Urinary bladder (tissue), 4 donors: Measurements from ENCODE around the gene FHIT. TPM values are rescaled to one million over a fixed set of nuclear protein-coding genes. Genes with fewer than 3 reads are reported as not detected.

Experiments
- DNase-seq: peaks from one replicate; pipeline ENCODE4 v3.0.0-alpha.2; 2015; ENCODE audit errors: extremely low spot score
- H3K27ac ChIP-seq: one replicate; pipeline ENCODE4 v1.5.1; 2013; ENCODE audit warnings: low read depth, mild to moderate bottlenecking, moderate library complexity
- H3K36me3 ChIP-seq: one replicate; pipeline ENCODE4 v1.6.1; 2013; ENCODE audit warnings: mild to moderate bottlenecking, moderate library complexity; ENCODE audit not compliant: insufficient read depth
- H3K4me1 ChIP-seq: one replicate; pipeline ENCODE4 v1.6.1; 2013; ENCODE audit warnings: mild to moderate bottlenecking, moderate library complexity; ENCODE audit not compliant: insufficient read depth
- H3K4me3 ChIP-seq: one replicate; pipeline ENCODE4 v1.5.1; 2013; ENCODE audit warnings: low read depth, low read length
- WGBS: extraction: QIAGEN DNeasy Blood & Tissue Kit; methylation state at CpG from one replicate; pipeline ENCODE4 v1.1.7; 2013; 5-methylcytosine and 5-hydroxymethylcytosine counted together
- polyA plus RNA-seq: library from polyadenylated mRNA; stranded (reverse); fragments of 200-250 nt; gene quantifications from one replicate; pipeline ENCODE4 v1.2.3, GENCODE V29; 2013
- total RNA-seq: library from RNA; depleted of rRNA; stranded (reverse); fragments of >200 nt; gene quantifications from one replicate; pipeline ENCODE4 v1.2.3, GENCODE V29; 2014
- donor health status: healthy with polysubstance abuse.
- donor health status: healthy.

FHIT gene
- total and polyA plus RNA-seq, 2 donors: 4.5 to 7.4 TPM

GRCh38 chr3:60215946-60216345 lies 1035.3 kb downstream of the FHIT start:
- Histone ChIP-seq H3K36me3 (no peaks in the 10 kb centered on the region), H3K27ac (no peak overlapping the region), H3K4me3 (no peak overlapping the region), H3K4me1 (peaks cover 1% of the 10 kb centered on the region)
- WGBS: 59% methylated on average over 1 of the region's 1 CpG
- no peak for DNase-seq

- Histone ChIP-seq H3K4me1 (no peaks in the 10 kb centered on the region), H3K36me3 (no peaks in the 10 kb centered on the region), H3K27ac (no peak overlapping the region), H3K4me3 (no peak overlapping the region)
- no peak for DNase-seq
- WGBS: 76% methylated on average over 2 of the region's 2 CpGs
Measured at GRCh38 chr3:60207905-60208304, 1043.3 kb downstream of the FHIT start.

- DNase-seq: no peak
- no peak overlapping the region for H3K27ac ChIP-seq
- no peak overlapping the region for H3K4me3 ChIP-seq
- H3K36me3 ChIP-seq: no peaks in the 10 kb centered on the region
- WGBS: 56% methylated on average over 2 of the region's 2 CpGs
- H3K4me1 ChIP-seq: no peaks in the 10 kb centered on the region
Measured at GRCh38 chr3:60206206-60206605, 1045.0 kb downstream of the FHIT start.

GRCh38 chr3:60202052-60202726 lies 1049.1 kb downstream of the FHIT start:
- DNase-seq: no peak
- no peak overlapping the region for H3K4me3 ChIP-seq
- no peak overlapping the region for H3K27ac ChIP-seq
- no peaks in the 10 kb centered on the region for H3K4me1 ChIP-seq
- 73% methylated on average over 3 of the region's 3 CpGs for WGBS
- no peaks in the 10 kb centered on the region for H3K36me3 ChIP-seq

- H3K36me3 ChIP-seq: no peaks in the 10 kb centered on the region
- H3K4me3 ChIP-seq: no peak overlapping the region
- WGBS: 3% methylated on average over 1 of the region's 1 CpG
- H3K4me1 ChIP-seq: no peaks in the 10 kb centered on the region
- DNase-seq: no peak
- no peak overlapping the region for H3K27ac ChIP-seq
Measured at GRCh38 chr3:60199306-60199705, 1051.9 kb downstream of the FHIT start.

GRCh38 chr3:60198179-60198720 lies 1053.0 kb downstream of the FHIT start:
- Histone ChIP-seq H3K4me3 (no peak overlapping the region), H3K4me1 (no peaks in the 10 kb centered on the region), H3K36me3 (no peaks in the 10 kb centered on the region), H3K27ac (no peak overlapping the region)
- no peak for DNase-seq
- WGBS: 80% methylated on average over 5 of the region's 5 CpGs

GRCh38 chr3:60192297-60193114 lies 1058.7 kb downstream of the FHIT start:
- DNase-seq: no peak
- Histone ChIP-seq H3K4me1 (no peaks in the 10 kb centered on the region), H3K4me3 (no peak overlapping the region), H3K36me3 (no peaks in the 10 kb centered on the region), H3K27ac (no peak overlapping the region)
- WGBS: 88% methylated on average over 7 of the region's 7 CpGs

GRCh38 chr3:60190073-60190472 lies 1061.2 kb downstream of the FHIT start:
- DNase-seq: no peak
- H3K4me3 ChIP-seq: no peak overlapping the region
- no peaks in the 10 kb centered on the region for H3K36me3 ChIP-seq
- H3K27ac ChIP-seq: no peak overlapping the region
- H3K4me1 ChIP-seq: no peaks in the 10 kb centered on the region
- WGBS: 68% methylated on average over 2 of the region's 2 CpGs

GRCh38 chr3:60189304-60189703 lies 1061.9 kb downstream of the FHIT start:
- WGBS: 91% methylated on average over 3 of the region's 3 CpGs
- H3K4me1 ChIP-seq: no peaks in the 10 kb centered on the region
- no peak overlapping the region for H3K4me3 ChIP-seq
- no peak overlapping the region for H3K27ac ChIP-seq
- no peak for DNase-seq
- no peaks in the 10 kb centered on the region for H3K36me3 ChIP-seq

GRCh38 chr3:60188803-60189202 lies 1062.4 kb downstream of the FHIT start:
- 66% methylated on average over 2 of the region's 2 CpGs for WGBS

GRCh38 chr3:60187343-60187742 lies 1063.9 kb downstream of the FHIT start:
- Histone ChIP-seq H3K36me3 (no peaks in the 10 kb centered on the region), H3K4me1 (no peaks in the 10 kb centered on the region), H3K27ac (no peak overlapping the region), H3K4me3 (no peak overlapping the region)
- 96% methylated on average over 4 of the region's 4 CpGs for WGBS
- no peak for DNase-seq

More at GRCh38 chr3:60188803-60189202, 1062.4 kb downstream of the FHIT start:
- DNase-seq: no peak
- Histone ChIP-seq H3K4me1 (no peaks in the 10 kb centered on the region), H3K4me3 (no peak overlapping the region), H3K36me3 (no peaks in the 10 kb centered on the region), H3K27ac (no peak overlapping the region)

GRCh38 chr3:60186359-60186758 lies 1064.9 kb downstream of the FHIT start:
- 87% methylated on average over 4 of the region's 4 CpGs for WGBS
- no peak for DNase-seq
- no peaks in the 10 kb centered on the region for H3K36me3 ChIP-seq
- no peak overlapping the region for H3K4me3 ChIP-seq
- no peaks in the 10 kb centered on the region for H3K4me1 ChIP-seq
- H3K27ac ChIP-seq: no peak overlapping the region

GRCh38 chr3:60185161-60185560 lies 1066.1 kb downstream of the FHIT start:
- WGBS: 96% methylated on average over 3 of the region's 3 CpGs
- DNase-seq: no peak
- H3K4me1 ChIP-seq: no peaks in the 10 kb centered on the region
- H3K27ac ChIP-seq: no peak overlapping the region
- no peak overlapping the region for H3K4me3 ChIP-seq
- no peaks in the 10 kb centered on the region for H3K36me3 ChIP-seq

- Histone ChIP-seq H3K27ac (no peak overlapping the region), H3K36me3 (no peaks in the 10 kb centered on the region), H3K4me3 (no peak overlapping the region), H3K4me1 (no peaks in the 10 kb centered on the region)
- no peak for DNase-seq
- 86% methylated on average over 1 of the region's 1 CpG for WGBS
Measured at GRCh38 chr3:60182697-60183096, 1068.6 kb downstream of the FHIT start.
